ENCODE measurements around the gene PRR36. TPM values are rescaled to one million over a fixed set of nuclear protein-coding genes. Genes with fewer than 3 reads are reported as not detected.
A peak's percentile ranks its signal among the peaks of the same experiment; 100 is the strongest.

Gene PRR36
- total RNA-seq, 1 donor from 2014 or later, result 2.6 TPM

- H3K4me3 ChIP-seq, result peak within 1 kb of the TSS; percentile 82
- H3K27me3 ChIP-seq, result no peaks in the 10 kb centered on the region
- no peaks in the 10 kb centered on the region for H3K9me3 ChIP-seq
- H3K27ac ChIP-seq, result peak within 1 kb of the TSS; percentile 84
- no peaks in the 10 kb centered on the region for H3K36me3 ChIP-seq
- intact Hi-C loops (cut with DNase I), result no loop called here
- ATAC-seq, result peak; percentile 91
- TF ChIP-seq CTCF (IDR thresholded peaks at IDR 0.05), result peak; percentile 62
- peaks cover 22% of the 10 kb centered on the region for H3K4me1 ChIP-seq
- DNase-seq, result peak; percentile 100
These were observed 29.3 kb upstream of the PRR36 start, which contains the start of gene MAP2K7 for GRCh38 chr19:7903244-7904073. TSS of gene MAP2K7 (plus strand) at chr19:7903877. CDS start at chr19:7903945, 68 bp downstream.

- Histone ChIP-seq H3K36me3 (no peaks in the 10 kb centered on the region), H3K4me3 (peak overlapping the region; percentile 82), H3K9me3 (no peaks in the 10 kb centered on the region), H3K27me3 (no peaks in the 10 kb centered on the region), H3K27ac (peak overlapping the region; percentile 84), H3K4me1 (peaks cover 22% of the 10 kb centered on the region)
- DNase-seq (no peak), ATAC-seq (peak; percentile 1)
- intact Hi-C loops (cut with DNase I), result no loop called here
- TF ChIP-seq CTCF (IDR thresholded peaks at IDR 0.05), result no peak
These were observed 28.6 kb upstream of the PRR36 start for GRCh38 chr19:7902796-7903243.

- H3K36me3 ChIP-seq, result no peaks in the 10 kb centered on the region
- no peak for TF ChIP-seq CTCF (IDR thresholded peaks at IDR 0.05)
- no peaks in the 10 kb centered on the region for H3K27me3 ChIP-seq
- intact Hi-C loops (cut with DNase I), result no loop called here
- no peaks in the 10 kb centered on the region for H3K9me3 ChIP-seq
- H3K4me1 ChIP-seq, result peaks cover 22% of the 10 kb centered on the region
- no peak for DNase-seq
- ATAC-seq, result no peak
- no peak overlapping the region for H3K4me3 ChIP-seq
- no peak overlapping the region for H3K27ac ChIP-seq
These were observed 27.1 kb upstream of the PRR36 start for GRCh38 chr19:7901337-7901736.

- H3K4me1 ChIP-seq, result peaks cover 22% of the 10 kb centered on the region
- ATAC-seq (no peak), DNase-seq (no peak)
- TF ChIP-seq CTCF (IDR thresholded peaks at IDR 0.05), result no peak
- H3K27me3 ChIP-seq, result no peaks in the 10 kb centered on the region
- H3K27ac ChIP-seq, result no peak overlapping the region
- H3K4me3 ChIP-seq, result no peak overlapping the region
- H3K36me3 ChIP-seq, result no peaks in the 10 kb centered on the region
- intact Hi-C loops (cut with DNase I), result no loop called here
- H3K9me3 ChIP-seq, result no peaks in the 10 kb centered on the region
These were observed 26.7 kb upstream of the PRR36 start for GRCh38 chr19:7900931-7901330.

GRCh38 chr19:7900401-7900870 lies 26.2 kb upstream of the PRR36 start:
- Histone ChIP-seq H3K27me3 (no peaks in the 10 kb centered on the region), H3K36me3 (no peaks in the 10 kb centered on the region), H3K27ac (no peak overlapping the region), H3K9me3 (no peaks in the 10 kb centered on the region), H3K4me3 (no peak overlapping the region), H3K4me1 (peaks cover 18% of the 10 kb centered on the region)
- intact Hi-C loops (cut with DNase I), result no loop called here
- TF ChIP-seq CTCF (IDR thresholded peaks at IDR 0.05), result no peak
- no peak for ATAC-seq
- DNase-seq, result no peak
